HEK293 (cell line): Measurements from ENCODE around the gene CSNK1G3.
"Not testable (repeated sequence)": the region's sequence is repeated elsewhere in the genome, so short reads cannot be mapped to it uniquely, and the experiment has no call there.

Source experiments
- CTCF ChIA-PET: fragments of 350-600 bp; formaldehyde crosslinking; extraction: SDS; loops from one replicate; lab custom pipeline; 2021; ENCODE audit warnings: antibody characterized with exemption; lab: Yijun Ruan, JAX
- POLR2A ChIA-PET: fragments of 300-600 bp; formaldehyde crosslinking; extraction: SDS; loops from one replicate; lab custom pipeline; 2020; ENCODE audit warnings: antibody characterized with exemption, inconsistent platforms; lab: Yijun Ruan, JAX
- H3K27ac ChIP-seq: fragments of 200-500 bp; sonication (Bioruptor generic); 2 replicates; pipeline ENCODE4 v1.5.1; 2014; ENCODE audit warnings: low read depth, low read length, control low read depth, inconsistent platforms; ENCODE audit errors: extremely low read depth
- H3K36me3 ChIP-seq, 2 experiments: fragments of 200-500 bp in 1 of 2; sonication (Bioruptor generic) in 1 of 2; 1 replicate in 1 of 2; 2 replicates in 1 of 2; pipeline ENCODE4 v1.5.1; 2014 to 2017; ENCODE audit warnings: inconsistent platforms in 2 of 2, low read length in 2 of 2; ENCODE audit not compliant: control insufficient read depth in 2 of 2, insufficient read depth in 1 of 2
- H3K4me1 ChIP-seq: fragments of 200-500 bp; sonication (Bioruptor generic); 2 replicates; pipeline ENCODE4 v1.5.1; 2014; ENCODE audit warnings: mild to moderate bottlenecking, low read length, inconsistent platforms; ENCODE audit not compliant: control insufficient read depth, insufficient read depth
- H3K4me3 ChIP-seq: 2 replicates; pipeline ENCODE4 v1.5.1; 2011; ENCODE audit warnings: low read depth, mild to moderate bottlenecking, control low read depth, low read length, moderate library complexity
- H3K9me3 ChIP-seq: fragments of 200-500 bp; sonication (Bioruptor generic); 2 replicates; pipeline ENCODE4 v1.5.1; 2014; ENCODE audit warnings: low read depth, low read length, inconsistent platforms; ENCODE audit not compliant: control insufficient read depth, insufficient read depth
- BCL11A ChIP-seq: fragments of 450-650 bp; formaldehyde crosslinking; IDR thresholded peaks from 2 replicates; pipeline ENCODE4 v1.5.1; 2016; ENCODE audit warnings: low read depth, missing biosample characterization, missing genetic modification characterization
- CTCF ChIP-seq: fragments of 450-650 bp; formaldehyde crosslinking; IDR thresholded peaks from 2 replicates; pipeline ENCODE4 v1.5.1; 2016; ENCODE audit warnings: missing biosample characterization, missing genetic modification characterization
- KLF10 ChIP-seq: fragments of 450-650 bp; IDR thresholded peaks from 2 replicates; pipeline ENCODE4 v1.5.1; 2018; ENCODE audit warnings: missing biosample characterization, mild to moderate bottlenecking, missing genetic modification characterization
- KLF7 ChIP-seq: fragments of 450-650 bp; formaldehyde crosslinking; IDR thresholded peaks from 2 replicates; pipeline ENCODE4 v1.5.1; 2016; ENCODE audit warnings: missing biosample characterization, missing genetic modification characterization, borderline replicate concordance
- OVOL3 ChIP-seq: fragments of 450-650 bp; formaldehyde crosslinking; IDR thresholded peaks from 2 replicates; pipeline ENCODE4 v1.5.1; 2016; ENCODE audit warnings: missing biosample characterization, missing genetic modification characterization
- REPIN1 ChIP-seq: fragments of 450-650 bp; formaldehyde crosslinking; IDR thresholded peaks from 2 replicates; pipeline ENCODE4 v1.5.1; 2017; ENCODE audit warnings: missing biosample characterization, missing genetic modification characterization, low read depth
- SCRT1 ChIP-seq: fragments of 450-650 bp; formaldehyde crosslinking; IDR thresholded peaks from 2 replicates; pipeline ENCODE4 v1.5.1; 2016; ENCODE audit warnings: missing biosample characterization, missing genetic modification characterization, borderline replicate concordance
- ZBTB20 ChIP-seq: fragments of 450-650 bp; formaldehyde crosslinking; IDR thresholded peaks from 2 replicates; pipeline ENCODE4 v1.5.1; 2016; ENCODE audit warnings: missing biosample characterization, missing genetic modification characterization
- ZFHX2 ChIP-seq: fragments of 450-650 bp; formaldehyde crosslinking; conservative IDR thresholded peaks from 2 replicates; pipeline ENCODE4 v1.5.1; 2016; ENCODE audit warnings: missing biosample characterization, missing genetic modification characterization
- ZNF148 ChIP-seq: fragments of 450-650 bp; formaldehyde crosslinking; IDR thresholded peaks from 2 replicates; pipeline ENCODE4 v1.5.0; 2017; ENCODE audit warnings: missing biosample characterization, missing genetic modification characterization, borderline replicate concordance
- ZNF169 ChIP-seq: fragments of 450-650 bp; formaldehyde crosslinking; IDR thresholded peaks from 2 replicates; pipeline ENCODE4 v1.5.1; 2016; ENCODE audit warnings: missing biosample characterization, missing genetic modification characterization
- ZNF18 ChIP-seq: fragments of 450-650 bp; formaldehyde crosslinking; IDR thresholded peaks from 2 replicates; pipeline ENCODE4 v1.5.1; 2016; ENCODE audit warnings: missing biosample characterization, missing genetic modification characterization
- ZNF366 ChIP-seq: fragments of 450-650 bp; formaldehyde crosslinking; conservative IDR thresholded peaks from 2 replicates; pipeline ENCODE4 v1.5.1; 2016; ENCODE audit warnings: missing biosample characterization, missing genetic modification characterization
- ZNF391 ChIP-seq: fragments of 450-650 bp; formaldehyde crosslinking; IDR thresholded peaks from 2 replicates; pipeline ENCODE4 v1.5.1; 2016; ENCODE audit warnings: low read depth, missing biosample characterization, missing genetic modification characterization, borderline replicate concordance
- ZNF473 ChIP-seq: fragments of 450-650 bp; formaldehyde crosslinking; IDR thresholded peaks from 2 replicates; pipeline ENCODE4 v1.5.1; 2017; ENCODE audit warnings: missing biosample characterization, missing genetic modification characterization
- ZNF596 ChIP-seq: fragments of 450-650 bp; IDR thresholded peaks from 2 replicates; pipeline ENCODE4 v1.5.0; 2018; ENCODE audit warnings: missing biosample characterization, mild to moderate bottlenecking, missing genetic modification characterization, moderate library complexity
- ZNF664 ChIP-seq: fragments of 450-650 bp; formaldehyde crosslinking; IDR thresholded peaks from 2 replicates; pipeline ENCODE4 v1.5.1; 2016; ENCODE audit warnings: missing biosample characterization, missing genetic modification characterization
- ZNF776 ChIP-seq: fragments of 450-650 bp; formaldehyde crosslinking; IDR thresholded peaks from 2 replicates; pipeline ENCODE4 v1.5.0; 2017; ENCODE audit warnings: missing biosample characterization, missing genetic modification characterization, borderline replicate concordance
- ZNF777 ChIP-seq: fragments of 450-650 bp; formaldehyde crosslinking; IDR thresholded peaks from 2 replicates; pipeline ENCODE4 v1.5.1; 2017; ENCODE audit warnings: missing biosample characterization, missing genetic modification characterization, borderline replicate concordance
- TF ChIP-seq, protein P1 (sequence below): fragments of 450-650 bp; formaldehyde crosslinking; IDR thresholded peaks from 2 replicates; pipeline ENCODE4 v1.5.1; 2016; ENCODE audit warnings: missing biosample characterization, missing genetic modification characterization

The CSNK1G3 gene

GRCh38 chr5:123486951-123487655 is 24.9 kb upstream of the CSNK1G3 start:
- TF ChIP-seq BCL11A (tag by site-specific recombination) (no peak), ZFHX2 (tag by site-specific recombination) (peak; percentile 79)
- TF ChIP-seq, all 188 proteins: peak for 1
- no peak overlapping the region for H3K4me3 ChIP-seq
- no peaks in the 10 kb centered on the region for H3K36me3 ChIP-seq
- H3K27ac ChIP-seq = no peak overlapping the region
- H3K9me3 ChIP-seq = no peaks in the 10 kb centered on the region
- ChIA-PET CTCF (no interaction called here), POLR2A (interaction anchor here (1.3 kb wide), 1 partner anchor 25 kb away, joined by 4 read pairs; the partner anchor contains the start of gene CSNK1G3)
- H3K4me1 ChIP-seq = no peaks in the 10 kb centered on the region

DNA sequence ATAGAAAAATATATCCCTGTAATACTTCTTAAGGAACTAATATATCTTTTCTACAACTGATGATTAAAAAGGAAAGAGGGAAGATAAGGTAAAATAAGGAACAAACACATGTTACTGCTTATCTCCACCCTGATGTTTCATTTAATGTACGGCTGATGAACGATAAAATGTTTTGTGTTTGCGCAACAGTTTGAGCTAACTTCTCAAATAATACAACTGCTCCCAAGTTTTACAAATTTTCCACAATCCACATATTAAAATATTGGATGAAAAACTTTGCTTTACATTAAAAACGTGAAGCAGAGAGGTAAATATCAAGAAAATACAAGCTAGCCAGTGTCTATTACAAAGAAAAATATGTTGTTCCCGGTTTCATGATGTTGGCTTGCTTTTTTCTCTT is 21.0 kb upstream of the CSNK1G3 start:
- Histone ChIP-seq H3K36me3 (no peaks in the 10 kb centered on the region), H3K27ac (no peak overlapping the region), H3K9me3 (no peaks in the 10 kb centered on the region), H3K4me3 (no peak overlapping the region), H3K4me1 (no peaks in the 10 kb centered on the region)
- no peak for TF ChIP-seq KLF10 (tag by site-specific recombination)
- TF ChIP-seq ZNF664 = no peak
- no peak for TF ChIP-seq ZNF169
- TF ChIP-seq CTCF (tag by site-specific recombination) = no peak
- no peak for TF ChIP-seq REPIN1 (tag by site-specific recombination)
- no peak for TF ChIP-seq ZNF596 (tag by site-specific recombination)
- no peak for TF ChIP-seq ZNF18 (tag by site-specific recombination)
- TF ChIP-seq ZNF776 = no peak
- TF ChIP-seq KLF7 (tag by site-specific recombination) = no peak
- TF ChIP-seq ZNF777 (tag by site-specific recombination) = no peak
- no peak for TF ChIP-seq ZNF473 (tag by site-specific recombination)
- TF ChIP-seq ZNF391 (tag by site-specific recombination) = no peak
- TF ChIP-seq SCRT1 (tag by site-specific recombination) = no peak
- TF ChIP-seq, protein P1, sequence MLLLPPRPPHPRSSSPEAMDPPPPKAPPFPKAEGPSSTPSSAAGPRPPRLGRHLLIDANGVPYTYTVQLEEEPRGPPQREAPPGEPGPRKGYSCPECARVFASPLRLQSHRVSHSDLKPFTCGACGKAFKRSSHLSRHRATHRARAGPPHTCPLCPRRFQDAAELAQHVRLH (tag by site-specific recombination) = no peak
- TF ChIP-seq ZBTB20 (tag by site-specific recombination) = no peak
- TF ChIP-seq ZNF366 = no peak
- no peak for TF ChIP-seq OVOL3
- no peak for TF ChIP-seq ZNF148 (tag by site-specific recombination)
- CTCF ChIA-PET = interaction anchor here (0.7 kb wide), 1 partner anchor 11 kb away, joined by 3 read pairs; no protein-coding TSS in a partner anchor
- POLR2A ChIA-PET = no interaction called here

DNA sequence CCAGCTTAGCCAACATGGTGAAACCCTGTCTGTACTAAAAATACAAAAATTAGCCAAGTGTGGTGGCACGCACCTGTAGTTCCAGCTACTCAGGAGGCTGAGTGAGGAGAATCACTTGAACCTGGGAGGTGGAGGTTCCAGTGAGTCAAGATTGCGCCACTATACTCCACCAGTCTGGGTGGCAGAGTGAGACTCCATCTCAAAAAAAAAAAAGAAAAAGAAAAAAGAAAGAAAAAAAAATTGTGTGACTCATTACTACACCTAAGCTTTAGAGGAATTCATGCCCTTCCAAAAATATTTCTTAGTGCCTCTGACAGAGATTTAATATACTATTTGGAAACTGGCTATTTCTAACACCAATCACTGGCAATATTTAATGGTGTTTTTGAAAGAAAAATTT is 16.8 kb upstream of the CSNK1G3 start:
- H3K36me3 ChIP-seq, CTCF ChIA-PET, H3K9me3 ChIP-seq, POLR2A ChIA-PET, H3K4me1 ChIP-seq, H3K27ac ChIP-seq, H3K4me3 ChIP-seq: not testable (repeated sequence)
